ENCODE results near the gene ADSS1. TPM values are rescaled to one million over a fixed set of nuclear protein-coding genes. Genes with fewer than 3 reads are reported as not detected.
"Not testable (repeated sequence)": the region's sequence is repeated elsewhere in the genome, so short reads cannot be mapped to it uniquely, and the experiment has no call there.

The ADSS1 gene
- polyA plus RNA-seq, 4 donors, result 3.6 to 12.7 (median 6.3) TPM

DNA sequence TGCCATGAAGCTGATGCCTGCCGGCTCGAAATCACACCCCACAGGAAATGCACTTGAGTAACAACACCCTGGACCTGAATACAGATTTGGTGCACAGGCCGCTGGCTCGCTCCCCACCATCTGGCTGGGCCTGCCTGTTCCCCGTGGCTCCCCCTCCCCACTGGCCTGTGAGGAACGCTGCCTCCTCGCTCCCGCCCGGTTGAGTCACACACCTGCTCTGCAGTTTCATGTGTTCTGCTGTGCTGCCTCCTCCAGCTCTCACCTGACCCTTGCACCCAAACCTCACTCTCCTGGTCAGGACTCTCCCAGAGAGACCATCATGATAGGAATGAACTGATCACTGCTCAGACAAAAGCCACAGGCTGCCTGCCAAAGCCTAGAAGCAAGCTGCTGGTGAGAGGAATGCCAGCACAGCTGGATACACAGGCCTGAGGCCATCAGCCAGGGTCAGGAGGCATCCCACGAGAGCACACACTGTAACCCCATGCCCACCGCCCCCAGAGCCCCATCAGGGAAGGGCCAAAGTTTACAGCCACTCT, 25.2 kb downstream of the ADSS1 start:
- Histone ChIP-seq H3K4me3 (ENCODE audit: low read depth in 1 of 3, low read length in 3 of 3) (no peak overlapping the region), H3K4me1 (ENCODE audit: control insufficient read depth in 3 of 3, insufficient read depth in 2 of 3, low read depth in 1 of 3, low read length in 2 of 3) (peaks cover 5 to 38% (median 9%) of the 10 kb centered on the region in 3 donors), H3K36me3 (ENCODE audit: control insufficient read depth in 3 of 3, insufficient read depth in 2 of 3, low read depth in 1 of 3, low read length in 3 of 3) (peaks cover 0 to 17% (median 0%) of the 10 kb centered on the region in 3 donors), H3K9me3 (ENCODE audit: control insufficient read depth in 2 of 2, insufficient read depth in 1 of 2, low read depth in 1 of 2, low read length in 1 of 2) (peaks cover 0 to 4% of the 10 kb centered on the region in 2 donors), H3K27me3 (ENCODE audit: control insufficient read depth in 3 of 3, insufficient read depth in 3 of 3, low read length in 3 of 3) (no peaks in the 10 kb centered on the region), H3K27ac (ENCODE audit: low read depth in 1 of 3, low read length in 2 of 3) (peak overlapping the region; percentile 49 to 79 (median 59))
- DNase-seq, result peak; percentile 83 to 97
- 10 to 32% (median 28%) methylated on average over 11 of the region's 11 CpGs for WGBS, 3 donors
- FAIRE-seq, result no peak

DNA sequence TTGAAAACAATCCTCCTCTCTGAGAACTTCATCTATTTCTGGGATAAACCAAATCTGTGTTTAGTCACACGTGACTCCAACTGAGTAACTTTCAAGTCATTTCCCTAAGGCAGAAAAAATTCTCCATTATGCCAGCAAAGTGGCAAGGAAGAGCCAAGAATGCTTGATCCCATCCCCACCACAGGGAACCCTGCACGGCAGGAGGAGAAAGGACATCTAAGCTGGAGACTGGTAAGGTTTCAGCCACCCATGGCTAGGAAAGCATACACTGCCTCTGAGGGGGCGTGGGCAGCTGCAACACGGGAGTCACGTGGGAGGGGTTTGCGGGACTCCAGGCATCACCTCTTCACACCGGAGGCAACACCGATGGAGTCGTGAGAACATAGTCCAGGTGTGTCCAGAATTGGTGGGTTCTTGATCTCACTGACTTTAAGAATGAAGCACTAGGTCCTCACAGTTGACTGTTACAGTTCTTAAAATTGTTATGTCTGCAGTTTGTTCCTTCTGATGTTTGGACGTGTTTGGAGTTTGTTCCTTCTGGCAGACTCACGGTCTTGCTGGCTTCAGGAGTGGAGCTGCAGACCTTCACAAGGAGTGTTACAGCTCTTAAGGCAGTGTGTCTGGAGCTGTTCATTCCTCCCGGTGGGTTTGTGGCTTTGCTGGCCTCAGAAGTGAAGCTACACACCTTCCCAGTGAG, 26.2 kb downstream of the ADSS1 start:
- H3K27ac ChIP-seq (ENCODE audit: low read depth in 1 of 3, low read length in 2 of 3), result no peak overlapping the region
- H3K4me3 ChIP-seq (ENCODE audit: low read depth in 1 of 3, low read length in 3 of 3), result no peak overlapping the region
- H3K4me1 ChIP-seq (ENCODE audit: control insufficient read depth in 3 of 3, insufficient read depth in 2 of 3, low read depth in 1 of 3, low read length in 2 of 3), result peaks cover 14 to 48% (median 14%) of the 10 kb centered on the region in 3 donors
- H3K27me3 ChIP-seq (ENCODE audit: control insufficient read depth in 3 of 3, insufficient read depth in 3 of 3, low read length in 3 of 3), result no peaks in the 10 kb centered on the region
- H3K9me3 ChIP-seq (ENCODE audit: control insufficient read depth in 2 of 2, insufficient read depth in 1 of 2, low read depth in 1 of 2, low read length in 1 of 2), result peaks cover 0 to 4% of the 10 kb centered on the region in 2 donors
- DNase-seq (no peak), FAIRE-seq (no peak)
- peaks cover 0 to 20% (median 0%) of the 10 kb centered on the region in 3 donors for H3K36me3 ChIP-seq (ENCODE audit: control insufficient read depth in 3 of 3, insufficient read depth in 2 of 3, low read depth in 1 of 3, low read length in 3 of 3)
- WGBS, 3 donors, result 71 to 85% (median 79%) methylated on average over 12 of the region's 12 CpGs

DNA sequence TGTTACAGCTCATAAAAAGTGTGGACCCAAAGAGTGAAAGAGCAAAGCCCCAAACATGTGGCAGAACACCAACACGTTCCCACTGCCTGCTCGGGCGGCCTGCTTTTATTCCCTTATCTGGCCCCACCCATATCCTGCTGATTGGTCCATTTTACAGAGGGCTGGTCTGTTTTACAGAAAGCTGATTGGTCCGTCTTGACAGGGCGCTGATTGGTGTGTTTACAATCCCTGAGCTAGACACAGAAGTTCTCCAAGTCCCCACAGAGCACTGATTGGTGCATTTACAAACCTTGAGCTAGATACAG, 26.7 kb downstream of the ADSS1 start:
- peaks cover 14 to 53% (median 15%) of the 10 kb centered on the region in 3 donors for H3K4me1 ChIP-seq (ENCODE audit: control insufficient read depth in 3 of 3, insufficient read depth in 2 of 3, low read depth in 1 of 3, low read length in 2 of 3)
- not testable (repeated sequence) for FAIRE-seq; H3K27ac ChIP-seq (ENCODE audit: low read depth in 1 of 3, low read length in 2 of 3); H3K4me3 ChIP-seq (ENCODE audit: low read depth in 1 of 3, low read length in 3 of 3); DNase-seq; H3K9me3 ChIP-seq (ENCODE audit: control insufficient read depth in 2 of 2, insufficient read depth in 1 of 2, low read depth in 1 of 2, low read length in 1 of 2); H3K27me3 ChIP-seq (ENCODE audit: control insufficient read depth in 3 of 3, insufficient read depth in 3 of 3, low read length in 3 of 3)
- peaks cover 0 to 21% (median 0%) of the 10 kb centered on the region in 3 donors for H3K36me3 ChIP-seq (ENCODE audit: control insufficient read depth in 3 of 3, insufficient read depth in 2 of 3, low read depth in 1 of 3, low read length in 3 of 3)
- 84 to 93% (median 88%) methylated on average over 5 of the region's 5 CpGs for WGBS, 3 donors

DNA sequence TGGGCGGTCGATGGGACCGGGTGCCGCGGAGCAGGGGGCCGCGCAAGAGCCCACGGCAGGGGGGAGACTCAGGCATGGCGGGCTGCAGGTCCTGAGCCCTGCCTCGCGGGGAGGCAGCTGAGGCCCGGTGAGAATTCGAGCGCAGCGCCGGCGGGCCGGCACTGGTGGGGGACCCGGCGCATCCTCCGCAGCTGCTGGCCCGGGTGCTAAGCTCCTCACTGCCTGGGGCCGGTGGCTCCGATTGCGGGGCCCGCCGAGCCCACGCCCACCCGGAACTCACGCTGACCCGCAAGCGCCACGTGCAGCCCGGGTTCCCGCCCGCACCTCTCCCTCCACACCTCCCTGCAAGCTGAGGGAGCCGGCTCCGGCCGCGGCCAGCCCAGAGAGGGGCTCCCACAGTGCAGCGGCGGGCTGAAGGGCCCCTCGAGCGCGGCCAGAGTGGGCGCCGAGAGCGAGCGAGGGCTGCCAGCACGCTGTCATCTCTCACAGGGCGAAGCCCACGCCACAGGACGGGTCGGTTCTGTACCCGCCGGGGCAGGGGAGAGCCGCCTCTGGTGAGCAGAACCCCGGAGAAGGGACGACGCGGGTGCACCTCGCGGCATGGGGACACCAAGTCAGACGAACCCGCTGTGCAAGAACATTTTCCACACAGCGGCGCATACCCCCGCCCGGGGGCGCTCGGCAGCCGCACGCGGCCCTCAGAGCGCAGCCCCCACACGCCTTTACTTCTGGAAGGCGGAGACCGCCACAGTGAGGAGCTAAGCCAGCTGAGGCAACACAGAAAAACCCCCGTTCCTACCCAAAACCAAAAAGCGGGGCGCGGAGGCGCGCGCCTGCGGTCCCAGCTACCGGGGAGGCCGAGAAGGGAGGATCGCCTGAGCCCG, 27.8 kb downstream of the ADSS1 start:
- no peak for DNase-seq
- H3K27ac ChIP-seq (ENCODE audit: low read depth in 1 of 3, low read length in 2 of 3), result peak overlapping the region; percentile 82 to 89 (median 83)
- H3K4me1 ChIP-seq (ENCODE audit: control insufficient read depth in 3 of 3, insufficient read depth in 2 of 3, low read depth in 1 of 3, low read length in 2 of 3), result peaks cover 14 to 63% (median 15%) of the 10 kb centered on the region in 3 donors

DNA sequence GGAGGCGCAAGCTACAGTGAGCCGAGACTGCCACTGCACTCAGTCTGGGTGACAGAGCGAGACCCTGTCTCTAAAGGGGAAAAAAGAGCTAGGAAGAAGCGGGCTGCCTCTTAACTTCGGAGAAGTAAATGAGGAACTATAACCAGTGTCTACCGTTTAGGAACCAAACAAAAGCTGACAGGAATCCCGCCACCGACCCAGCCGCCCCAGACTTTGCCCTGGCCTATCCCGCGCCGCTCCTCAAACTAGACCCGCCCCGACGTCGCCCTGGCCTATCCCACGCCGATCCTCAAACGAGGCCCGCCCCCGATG, 28.4 kb downstream of the ADSS1 start:
- Histone ChIP-seq H3K36me3 (ENCODE audit: control insufficient read depth in 3 of 3, insufficient read depth in 2 of 3, low read depth in 1 of 3, low read length in 3 of 3) (peaks cover 0 to 34% (median 0%) of the 10 kb centered on the region in 3 donors), H3K27me3 (ENCODE audit: control insufficient read depth in 3 of 3, insufficient read depth in 3 of 3, low read length in 3 of 3) (no peaks in the 10 kb centered on the region), H3K4me1 (ENCODE audit: control insufficient read depth in 3 of 3, insufficient read depth in 2 of 3, low read depth in 1 of 3, low read length in 2 of 3) (peaks cover 14 to 61% (median 15%) of the 10 kb centered on the region in 3 donors), H3K4me3 (ENCODE audit: low read depth in 1 of 3, low read length in 3 of 3) (peak overlapping the region in 2 of 3 donors; percentile 30 to 37), H3K9me3 (ENCODE audit: control insufficient read depth in 2 of 2, insufficient read depth in 1 of 2, low read depth in 1 of 2, low read length in 1 of 2) (peaks cover 0 to 4% of the 10 kb centered on the region in 2 donors), H3K27ac (ENCODE audit: low read depth in 1 of 3, low read length in 2 of 3) (peak overlapping the region; percentile 82 to 89 (median 83))
- FAIRE-seq (no peak), DNase-seq (no peak)
- WGBS, 3 donors, result 2 to 5% (median 4%) methylated on average over 17 to 21 of the region's 21 CpGs

More for the DNA sequence above, 27.8 kb downstream of the ADSS1 start:
- no peak for FAIRE-seq
- 77 to 82% (median 80%) methylated on average over 64 to 90 of the region's 90 CpGs for WGBS, 3 donors
- Histone ChIP-seq H3K36me3 (ENCODE audit: control insufficient read depth in 3 of 3, insufficient read depth in 2 of 3, low read depth in 1 of 3, low read length in 3 of 3) (peaks cover 0 to 28% (median 0%) of the 10 kb centered on the region in 3 donors), H3K4me3 (ENCODE audit: low read depth in 1 of 3, low read length in 3 of 3) (peak overlapping the region in 2 of 3 donors; percentile 30 to 37), H3K27me3 (ENCODE audit: control insufficient read depth in 3 of 3, insufficient read depth in 3 of 3, low read length in 3 of 3) (no peaks in the 10 kb centered on the region), H3K9me3 (ENCODE audit: control insufficient read depth in 2 of 2, insufficient read depth in 1 of 2, low read depth in 1 of 2, low read length in 1 of 2) (peaks cover 0 to 4% of the 10 kb centered on the region in 2 donors)

DNA sequence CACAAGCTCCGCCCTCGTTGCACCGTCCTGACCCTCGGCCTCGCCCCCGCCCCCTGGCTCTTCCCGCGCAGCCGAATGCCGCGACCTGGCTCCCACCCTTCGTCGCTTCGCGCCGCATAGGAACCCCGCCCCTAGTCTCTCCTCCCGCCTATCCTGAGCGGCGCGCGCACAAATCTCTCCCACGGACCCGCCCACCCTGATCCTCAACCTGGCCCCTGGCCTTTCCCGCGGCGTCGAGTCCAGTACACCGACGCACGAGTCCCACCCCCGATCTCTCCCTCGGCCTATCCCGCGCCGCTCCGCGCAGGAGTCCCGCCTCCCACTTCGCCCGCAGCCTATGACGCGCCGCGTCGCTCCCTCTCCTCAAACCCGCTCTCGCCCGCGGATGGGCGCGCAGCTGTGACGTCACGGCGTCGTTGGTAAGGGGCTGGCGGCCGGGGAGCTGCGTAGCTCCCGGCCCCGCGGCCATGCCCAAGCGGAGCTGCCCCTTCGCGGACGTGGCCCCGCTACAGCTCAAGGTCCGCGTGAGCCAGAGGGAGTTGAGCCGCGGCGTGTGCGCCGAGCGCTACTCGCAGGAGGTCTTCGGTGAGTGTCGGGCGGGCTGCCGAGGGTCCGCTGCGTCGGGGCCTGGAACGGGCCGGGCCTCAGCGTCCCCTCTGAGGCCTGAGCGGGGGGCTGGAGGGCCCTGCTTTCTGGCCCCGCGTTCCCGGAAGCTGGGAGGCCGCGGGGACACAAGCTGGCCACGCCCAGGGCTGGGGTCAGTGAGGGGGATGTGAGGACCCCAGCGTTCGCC, 28.9 kb downstream of the ADSS1 start, which contains the start of gene SIVA1:
SIVA1 (plus strand) TSS at position 413 of the 793 bp plus-strand sequence; CDS start at position 468, 55 bp downstream.
- H3K36me3 ChIP-seq (ENCODE audit: control insufficient read depth in 3 of 3, insufficient read depth in 2 of 3, low read depth in 1 of 3, low read length in 3 of 3), result peaks cover 0 to 40% (median 0%) of the 10 kb centered on the region in 3 donors
- H3K4me3 ChIP-seq (ENCODE audit: low read depth in 1 of 3, low read length in 3 of 3), result peak within 1 kb of the TSS; percentile 94 to 96 (median 94)
- FAIRE-seq, result peak; percentile 19
- no peaks in the 10 kb centered on the region for H3K27me3 ChIP-seq (ENCODE audit: control insufficient read depth in 3 of 3, insufficient read depth in 3 of 3, low read length in 3 of 3)
- peak; percentile 100 for DNase-seq
- 0 to 1% (median 0%) methylated on average over 76 to 95 of the region's 95 CpGs for WGBS, 3 donors
- peak within 1 kb of the TSS; percentile 83 to 94 (median 92) for H3K27ac ChIP-seq (ENCODE audit: low read depth in 1 of 3, low read length in 2 of 3)
- H3K9me3 ChIP-seq (ENCODE audit: control insufficient read depth in 2 of 2, insufficient read depth in 1 of 2, low read depth in 1 of 2, low read length in 1 of 2), result peaks cover 0 to 4% of the 10 kb centered on the region in 2 donors
- peaks cover 14 to 57% (median 15%) of the 10 kb centered on the region in 3 donors for H3K4me1 ChIP-seq (ENCODE audit: control insufficient read depth in 3 of 3, insufficient read depth in 2 of 3, low read depth in 1 of 3, low read length in 2 of 3)

DNA sequence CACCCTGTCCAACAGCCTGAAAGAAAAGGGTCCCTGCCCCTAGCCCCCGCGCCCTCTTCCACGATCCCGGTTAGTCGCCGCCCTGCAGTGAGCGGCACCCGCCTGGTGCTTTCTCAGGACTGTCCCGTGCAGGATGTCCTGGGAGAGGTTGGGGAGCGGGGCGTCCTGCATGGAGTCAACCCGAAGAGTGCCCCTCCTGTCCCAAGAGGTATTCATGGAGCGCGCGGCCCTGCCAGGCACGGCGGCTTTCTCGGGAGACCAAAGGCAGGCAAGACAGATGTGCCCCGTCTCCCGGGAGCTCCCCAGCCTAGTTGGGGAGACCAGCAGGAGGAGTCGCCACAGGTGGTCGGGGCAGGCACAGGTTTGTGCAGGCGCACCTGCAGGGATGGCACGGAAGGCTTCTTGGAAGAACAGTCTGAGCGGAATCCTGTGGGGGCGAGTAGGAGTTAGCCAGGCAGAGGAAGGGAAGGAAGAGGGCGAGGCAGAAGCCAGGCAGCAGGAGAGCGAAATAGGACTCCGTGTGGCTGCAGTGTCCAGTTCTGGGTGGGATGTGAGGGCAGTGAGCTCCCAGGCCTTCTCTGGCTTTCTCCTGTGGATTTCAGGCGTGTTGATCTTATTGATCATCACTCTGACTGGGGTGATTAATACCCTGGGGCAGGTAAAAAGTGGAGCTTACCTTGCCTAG, 29.6 kb downstream of the ADSS1 start:
- WGBS, 3 donors, result 2% methylated on average over 28 to 30 of the region's 30 CpGs
- peaks cover 14 to 50% (median 15%) of the 10 kb centered on the region in 3 donors for H3K4me1 ChIP-seq (ENCODE audit: control insufficient read depth in 3 of 3, insufficient read depth in 2 of 3, low read depth in 1 of 3, low read length in 2 of 3)

More for the DNA sequence above, 29.6 kb downstream of the ADSS1 start:
- H3K9me3 ChIP-seq (ENCODE audit: control insufficient read depth in 2 of 2, insufficient read depth in 1 of 2, low read depth in 1 of 2, low read length in 1 of 2), result peaks cover 0 to 4% of the 10 kb centered on the region in 2 donors
- H3K4me3 ChIP-seq (ENCODE audit: low read depth in 1 of 3, low read length in 3 of 3), result peak overlapping the region; percentile 94 to 96 (median 94)
- peak overlapping the region; percentile 83 to 94 (median 92) for H3K27ac ChIP-seq (ENCODE audit: low read depth in 1 of 3, low read length in 2 of 3)
- peak in 1 of 2 donors; percentile 27 for DNase-seq
- H3K36me3 ChIP-seq (ENCODE audit: control insufficient read depth in 3 of 3, insufficient read depth in 2 of 3, low read depth in 1 of 3, low read length in 3 of 3), result peaks cover 0 to 47% (median 0%) of the 10 kb centered on the region in 3 donors
- no peaks in the 10 kb centered on the region for H3K27me3 ChIP-seq (ENCODE audit: control insufficient read depth in 3 of 3, insufficient read depth in 3 of 3, low read length in 3 of 3)
- FAIRE-seq, result no peak

Measured in small intestine (tissue), 7 donors.